IMR-90 (cell line): ENCODE data around the gene ROM1. TPM values are rescaled to one million over a fixed set of nuclear protein-coding genes. Genes with fewer than 3 reads are reported as not detected.

Source experiments
- ATAC-seq: fragments of 200-7000 bp; cut with Tn5 transposase; 2 replicates; pipeline ENCODE4 v1.9.1; 2020; ENCODE audit warnings: low read depth, mild to moderate bottlenecking, moderate library complexity
- BruUV-seq: library from RNA; stranded (reverse); fragments of 400-500 nt; replicated peaks from 2 replicates; lab custom pipeline; 2021; lab: Mats Ljungman, UMichigan
- CTCF ChIA-PET: fragments of 300-600 bp; formaldehyde crosslinking; extraction: SDS; loops from one replicate; lab custom pipeline; 2021; ENCODE audit warnings: antibody characterized with exemption; lab: Yijun Ruan, JAX
- POLR2A ChIA-PET: fragments of 300-600 bp; sonication (Branson Sonifier 250); formaldehyde crosslinking; loops from one replicate; lab custom pipeline; 2022; ENCODE audit warnings: antibody characterized with exemption; ENCODE audit not compliant: unreplicated experiment; lab: Charles Lee
- DNase-seq: peaks from one replicate; pipeline ENCODE4 v3.0.0; 2013
- H2AFZ ChIP-seq: replicated peaks from 2 replicates; pipeline ENCODE3; 2013; ENCODE audit warnings: low read length, mild to moderate bottlenecking; ENCODE audit not compliant: poor library complexity
- H2AK5ac ChIP-seq: 2 replicates; pipeline ENCODE4 v1.6.1; 2013; ENCODE audit warnings: low read depth, low read length, inconsistent platforms
- H2AK9ac ChIP-seq: replicated peaks from 2 replicates; pipeline ENCODE3; 2013; ENCODE audit warnings: mild to moderate bottlenecking, low read depth, low read length, moderate library complexity; ENCODE audit not compliant: poor library complexity
- H2BK120ac ChIP-seq: 2 replicates; pipeline ENCODE4 v1.6.1; 2013; ENCODE audit warnings: low read depth, low read length, inconsistent platforms
- H2BK15ac ChIP-seq: 3 replicates; pipeline ENCODE4 v1.6.1; 2013; ENCODE audit warnings: low read depth, low read length, inconsistent platforms
- H2BK20ac ChIP-seq: 2 replicates; pipeline ENCODE4 v1.6.1; 2013; ENCODE audit warnings: low read depth, mild to moderate bottlenecking, inconsistent platforms, low read length, moderate library complexity
- H2BK5ac ChIP-seq: 2 replicates; pipeline ENCODE4 v1.6.1; 2013; ENCODE audit warnings: mild to moderate bottlenecking, low read depth, low read length, inconsistent platforms; ENCODE audit not compliant: poor library complexity, severe bottlenecking
- H3K14ac ChIP-seq: replicated peaks from 2 replicates; pipeline ENCODE4 v1.6.1; 2013; ENCODE audit warnings: low read depth, low read length, inconsistent platforms
- H3K18ac ChIP-seq: 2 replicates; pipeline ENCODE4 v1.6.1; 2013; ENCODE audit warnings: low read depth, low read length, control low read depth
- H3K23ac ChIP-seq: 2 replicates; pipeline ENCODE4 v1.6.1; 2013; ENCODE audit warnings: low read depth, low read length, inconsistent platforms
- H3K27ac ChIP-seq: 2 replicates; pipeline ENCODE4 v1.5.1; 2013; ENCODE audit warnings: mild to moderate bottlenecking, control low read depth, low read length; ENCODE audit not compliant: insufficient read depth
- H3K27me3 ChIP-seq: 2 replicates; pipeline ENCODE4 v1.6.1; 2013; ENCODE audit warnings: low read length; ENCODE audit not compliant: control insufficient read depth, insufficient read depth
- H3K36me3 ChIP-seq: 2 replicates; pipeline ENCODE4 v1.6.1; 2013; ENCODE audit warnings: low read length, mixed read lengths; ENCODE audit not compliant: control insufficient read depth, insufficient read depth
- H3K4ac ChIP-seq: 2 replicates; pipeline ENCODE4 v1.6.1; 2013; ENCODE audit warnings: low read depth, low read length, inconsistent platforms
- H3K4me1 ChIP-seq: 2 replicates; pipeline ENCODE4 v1.6.1; 2013; ENCODE audit warnings: low read length, mixed read lengths; ENCODE audit not compliant: control insufficient read depth, insufficient read depth
- H3K4me2 ChIP-seq: 2 replicates; pipeline ENCODE4 v1.6.1; 2013; ENCODE audit warnings: low read depth, mild to moderate bottlenecking, control low read depth, low read length, moderate library complexity
- H3K4me3 ChIP-seq: 2 replicates; pipeline ENCODE4 v1.5.1; 2013; ENCODE audit warnings: low read depth, mild to moderate bottlenecking, control low read depth, low read length, moderate library complexity; ENCODE audit not compliant: insufficient read depth
- H3K56ac ChIP-seq: 2 replicates; pipeline ENCODE4 v1.6.1; 2013; ENCODE audit warnings: low read length, inconsistent platforms; ENCODE audit not compliant: insufficient read depth; ENCODE audit errors: extremely low read depth
- H3K79me1 ChIP-seq, 2 experiments: 2 replicates each; pipeline ENCODE4 v1.6.1; 2013; ENCODE audit warnings: low read length in 2 of 2, inconsistent platforms in 1 of 2, low read depth in 1 of 2
- H3K9ac ChIP-seq: 2 replicates; pipeline ENCODE4 v1.6.1; 2013; ENCODE audit warnings: low read depth, low read length, control low read depth
- H3K9me1 ChIP-seq: 2 replicates; pipeline ENCODE4 v1.6.1; 2013; ENCODE audit warnings: low read length, inconsistent platforms; ENCODE audit not compliant: insufficient read depth
- H3K9me3 ChIP-seq: 2 replicates; pipeline ENCODE4 v1.6.1; 2013; ENCODE audit warnings: low read length; ENCODE audit not compliant: control insufficient read depth, insufficient read depth
- H4K20me1 ChIP-seq: 2 replicates; pipeline ENCODE4 v1.6.1; 2013; ENCODE audit warnings: low read length, inconsistent platforms; ENCODE audit not compliant: insufficient read depth
- H4K5ac ChIP-seq: 2 replicates; pipeline ENCODE4 v1.6.1; 2013; ENCODE audit warnings: mild to moderate bottlenecking, low read depth, low read length, control low read depth
- H4K8ac ChIP-seq, 2 experiments: 2 replicates each; pipeline ENCODE4 v1.6.1; 2013; ENCODE audit warnings: low read depth in 2 of 2, low read length in 2 of 2, control low read depth in 1 of 2, inconsistent platforms in 1 of 2
- H4K91ac ChIP-seq: 2 replicates; pipeline ENCODE4 v1.6.1; 2013; ENCODE audit warnings: low read depth, low read length, inconsistent platforms; ENCODE audit not compliant: insufficient read depth
- BHLHE40 ChIP-seq: fragments of 150-350 bp; IDR thresholded peaks from 2 replicates; pipeline ENCODE4 v1.6.1; 2016; ENCODE audit warnings: mild to moderate bottlenecking, low read depth, low read length
- CEBPB ChIP-seq: IDR thresholded peaks from 2 replicates; pipeline ENCODE4 v1.6.1; 2012; ENCODE audit warnings: low read depth, low read length, improper control_type of control experiment
- FOS ChIP-seq: fragments of 150-350 bp; IDR thresholded peaks from 2 replicates; pipeline ENCODE4 v1.6.1; 2016; ENCODE audit warnings: low read depth, low read length
- MAFK ChIP-seq: IDR thresholded peaks from 2 replicates; pipeline ENCODE4 v1.6.1; 2012; ENCODE audit warnings: low read depth, low read length, improper control_type of control experiment
- NFE2L2 ChIP-seq: fragments of 150-350 bp; IDR thresholded peaks from 2 replicates; pipeline ENCODE4 v1.6.1; 2016; ENCODE audit warnings: low read depth, mild to moderate bottlenecking, low read length
- POLR2A ChIP-seq: IDR thresholded peaks from 2 replicates; pipeline ENCODE4 v1.6.1; 2012; ENCODE audit warnings: mild to moderate bottlenecking, low read depth, low read length
- RAD21 ChIP-seq: IDR thresholded peaks from 2 replicates; pipeline ENCODE4 v1.6.1; 2012; ENCODE audit warnings: low read length, improper control_type of control experiment
- WGBS, 2 experiments: methylation state at CpG; one replicate each; pipeline versions ENCODE4 v1.1.5 to v1.1.7; 2013; ENCODE audit warnings: missing lambda C conversion rate in 2 of 2; ENCODE audit not compliant: insufficient read length in 1 of 2; ENCODE audit errors: extremely low coverage in 2 of 2; 5-methylcytosine and 5-hydroxymethylcytosine counted together
- dilution Hi-C: fragments of 300-500 bp; cut with HindIII; formaldehyde crosslinking; loops from one replicate; pipeline ENCODE4 v1.14.3; 2018; ENCODE audit warnings: low sequenced_read_pairs; ENCODE audit not compliant: unreplicated experiment
- in situ Hi-C: fragments of 300-500 bp; cut with MboI; formaldehyde crosslinking; loops from 3 replicates; pipeline ENCODE4 v1.14.3; 2019; ENCODE audit warnings: low sequenced_read_pairs, inconsistent platforms, mixed read lengths
- intact Hi-C: fragments of 100-400 bp; cut with micrococcal nuclease; formaldehyde crosslinking; loops from 2 replicates; pipeline ENCODE4 v1.10.0; 2022
- polyA plus RNA-seq, 3 experiments: library from polyadenylated mRNA; depleted of rRNA; stranded (reverse); fragments of >200 nt; gene quantifications; 2 replicates each; pipeline ENCODE4 v1.2.3, GENCODE V29; 2012; ENCODE audit warnings: low replicate concordance in 1 of 3
- total RNA-seq: library from RNA; depleted of rRNA; stranded (reverse); fragments of >200 nt; gene quantifications from 2 replicates; pipeline ENCODE4 v1.2.3, GENCODE V29; 2012
- TF ChIP-seq, protein P1 (sequence below): fragments of 150-350 bp; IDR thresholded peaks from 2 replicates; pipeline ENCODE4 v1.6.1; 2017; ENCODE audit warnings: mild to moderate bottlenecking, antibody characterized with exemption, low read length, low read depth
- TF ChIP-seq, protein P2 (sequence below): conservative IDR thresholded peaks from 2 replicates; pipeline ENCODE4 v1.5.1; 2012; ENCODE audit warnings: mild to moderate bottlenecking, low read depth, low read length, improper control_type of control experiment

ROM1 gene
- total and polyA plus RNA-seq, 2 of the 4 experiments (the other 2 are of a cell fraction), result 2.2 to 2.5 TPM

DNA sequence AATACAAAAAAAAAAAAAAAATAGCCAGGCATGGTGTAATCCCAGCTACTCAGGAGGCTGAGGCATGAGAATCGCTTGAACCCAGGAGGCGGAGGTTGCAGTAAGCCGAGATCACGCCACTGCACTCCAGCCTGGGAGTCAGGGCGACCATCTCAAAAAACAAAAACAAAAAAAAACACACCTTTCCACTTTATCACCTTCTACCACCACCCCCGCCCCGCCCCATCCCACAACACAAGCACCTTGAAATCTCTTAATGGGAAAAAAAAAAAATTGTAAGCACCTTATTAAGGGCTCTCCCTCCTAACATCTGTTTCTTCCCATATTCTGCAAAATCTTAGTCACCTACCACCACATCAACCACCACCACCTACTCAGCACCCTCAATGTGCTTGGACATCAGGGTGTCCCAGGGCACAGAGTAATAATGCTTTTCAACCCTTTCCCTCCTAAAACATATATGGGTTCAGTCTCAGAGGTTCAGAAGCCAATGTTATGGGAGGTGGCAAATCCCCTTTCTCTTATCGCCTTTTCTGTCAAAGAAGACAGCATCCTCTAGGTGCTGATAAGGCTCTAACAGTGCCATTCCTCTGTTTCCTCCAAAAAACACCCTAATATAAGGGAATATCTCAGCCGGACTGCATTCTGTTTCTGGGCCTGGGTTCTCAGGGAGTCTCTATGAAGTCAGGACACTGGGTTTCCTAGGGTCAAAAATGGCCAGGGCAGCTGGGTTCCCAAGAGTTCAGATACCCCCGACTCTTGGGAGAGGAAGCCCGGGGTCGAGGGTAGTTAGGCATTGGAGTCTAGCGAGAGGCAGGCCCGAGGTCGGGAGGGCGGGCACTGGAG, 39.3 kb downstream of the ROM1 start:
- Histone ChIP-seq H3K27me3 (no peaks in the 10 kb centered on the region), H3K56ac (peak overlapping the region; percentile 66; the same call in 1 of the 2 replicates), H2AFZ (peak overlapping the region; percentile 98), H3K4me1 (peaks cover 2% of the 10 kb centered on the region; the same call in 1 of the 2 replicates), H3K18ac (no peak overlapping the region), H3K36me3 (peaks cover 24% of the 10 kb centered on the region), H3K9ac (peak overlapping the region; percentile 83), H2AK9ac (peak overlapping the region; percentile 89), H4K91ac (0 out of 2 replicates have a peak overlapping the region, but pooled peaks have one; percentile 48), H3K4me3 (peak overlapping the region; percentile 66), H3K4me2 (peak overlapping the region; percentile 100), H3K9me1 (no peaks in the 10 kb centered on the region), H2BK15ac (no peak overlapping the region), H3K9me3 (no peaks in the 10 kb centered on the region), H4K8ac (peak overlapping the region; percentile 10 to 87), H2BK20ac (no peak overlapping the region), H3K4ac (peak overlapping the region; percentile 83), H3K14ac (peak overlapping the region; percentile 94), H3K27ac (peak overlapping the region; percentile 79), H4K5ac (no peak overlapping the region), H2BK120ac (no peak overlapping the region), H4K20me1 (no peaks in the 10 kb centered on the region; the same call in 1 of the 2 replicates), H2BK5ac (peak overlapping the region; percentile 65), H3K23ac (peak overlapping the region; percentile 75), H3K79me1 (peaks cover 6 to 42% of the 10 kb centered on the region in 2 experiments), H2AK5ac (peak overlapping the region; percentile 62; the same call in 1 of the 2 replicates)
- intact Hi-C loops, result no loop called here
- WGBS, 2 experiments, result 0% methylated on average over 7 of the region's 16 CpGs; no CpG with 5 or more reads in 1 of the 2 experiments
- in situ Hi-C loops, result no loop called here
- TF ChIP-seq RAD21, result no peak
- TF ChIP-seq CEBPB, result no peak
- TF ChIP-seq MAFK, result no peak
- no peak for TF ChIP-seq BHLHE40
- TF ChIP-seq FOS, result no peak
- TF ChIP-seq POLR2A, result no peak
- TF ChIP-seq NFE2L2, result no peak
- TF ChIP-seq, protein P1, sequence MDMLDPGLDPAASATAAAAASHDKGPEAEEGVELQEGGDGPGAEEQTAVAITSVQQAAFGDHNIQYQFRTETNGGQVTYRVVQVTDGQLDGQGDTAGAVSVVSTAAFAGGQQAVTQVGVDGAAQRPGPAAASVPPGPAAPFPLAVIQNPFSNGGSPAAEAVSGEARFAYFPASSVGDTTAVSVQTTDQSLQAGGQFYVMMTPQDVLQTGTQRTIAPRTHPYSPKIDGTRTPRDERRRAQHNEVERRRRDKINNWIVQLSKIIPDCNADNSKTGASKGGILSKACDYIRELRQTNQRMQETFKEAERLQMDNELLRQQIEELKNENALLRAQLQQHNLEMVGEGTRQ, result no peak
- TF ChIP-seq, protein P2, sequence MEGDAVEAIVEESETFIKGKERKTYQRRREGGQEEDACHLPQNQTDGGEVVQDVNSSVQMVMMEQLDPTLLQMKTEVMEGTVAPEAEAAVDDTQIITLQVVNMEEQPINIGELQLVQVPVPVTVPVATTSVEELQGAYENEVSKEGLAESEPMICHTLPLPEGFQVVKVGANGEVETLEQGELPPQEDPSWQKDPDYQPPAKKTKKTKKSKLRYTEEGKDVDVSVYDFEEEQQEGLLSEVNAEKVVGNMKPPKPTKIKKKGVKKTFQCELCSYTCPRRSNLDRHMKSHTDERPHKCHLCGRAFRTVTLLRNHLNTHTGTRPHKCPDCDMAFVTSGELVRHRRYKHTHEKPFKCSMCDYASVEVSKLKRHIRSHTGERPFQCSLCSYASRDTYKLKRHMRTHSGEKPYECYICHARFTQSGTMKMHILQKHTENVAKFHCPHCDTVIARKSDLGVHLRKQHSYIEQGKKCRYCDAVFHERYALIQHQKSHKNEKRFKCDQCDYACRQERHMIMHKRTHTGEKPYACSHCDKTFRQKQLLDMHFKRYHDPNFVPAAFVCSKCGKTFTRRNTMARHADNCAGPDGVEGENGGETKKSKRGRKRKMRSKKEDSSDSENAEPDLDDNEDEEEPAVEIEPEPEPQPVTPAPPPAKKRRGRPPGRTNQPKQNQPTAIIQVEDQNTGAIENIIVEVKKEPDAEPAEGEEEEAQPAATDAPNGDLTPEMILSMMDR, result no peak
- ATAC-seq (peak; percentile 2; the same call in 1 of the 2 replicates), DNase-seq (no peak)
- dilution Hi-C loops, result no loop called here
- BruUV-seq, result no TSS peak
- ChIA-PET POLR2A (interaction anchor here (0.6 to 1.3 kb wide), 6 partner anchors 13 to 1298 kb away, joined by 3 to 9 read pairs (median 4); partner anchors contain the start of genes C11orf98, CSKMT, LBHD1 and UQCC3), CTCF (interaction anchor here (1.4 kb wide), 1 partner anchor 13 kb away, joined by 4 read pairs; the partner anchor contains the start of genes C11orf98 and CSKMT)
